HepG2 (cell line): ENCODE data around the gene ELL3. TPM values are rescaled to one million over a fixed set of nuclear protein-coding genes. Genes with fewer than 3 reads are reported as not detected.

Experiments
- KDM5A ChIP-seq: fragments of 200-600 bp; sonication (generic); IDR thresholded peaks from 2 replicates; pipeline ENCODE4 v1.7.0; 2018; ENCODE audit warnings: antibody characterized with exemption, mild to moderate bottlenecking, low read length, borderline replicate concordance
- NR2F6 ChIP-seq, 2 experiments: IDR thresholded peaks; 2 replicates each; pipeline ENCODE4 v1.6.1; 2016; ENCODE audit warnings: antibody characterized with exemption in 1 of 2, mild to moderate bottlenecking in 1 of 2
- PHB2 ChIP-seq: fragments of 450-650 bp; IDR thresholded peaks from 2 replicates; pipeline ENCODE4 v1.6.1; 2018; ENCODE audit not compliant: partially characterized antibody
- PHF5A ChIP-seq: IDR thresholded peaks from one replicate; pipeline ENCODE4 v1.6.1; 2018; ENCODE audit warnings: low read depth, missing genetic modification reagents; ENCODE audit not compliant: unreplicated experiment
- RXRA ChIP-seq: sonication (generic); formaldehyde crosslinking; IDR thresholded peaks from 2 replicates; pipeline ENCODE4 v1.5.1; 2020; ENCODE audit warnings: missing genetic modification reagents
- SRSF4 ChIP-seq: fragments of 200-400 bp; formaldehyde crosslinking; IDR thresholded peaks from one replicate; pipeline ENCODE4 v1.6.1; 2018; ENCODE audit warnings: mild to moderate bottlenecking, low read depth, low read length, moderate library complexity; ENCODE audit not compliant: poor library complexity, severe bottlenecking
- TBX3 ChIP-seq: fragments of 450-650 bp; IDR thresholded peaks from 2 replicates; pipeline ENCODE4 v1.6.1; 2017; ENCODE audit warnings: antibody characterized with exemption, mild to moderate bottlenecking, inconsistent platforms, borderline replicate concordance
- TCF12 ChIP-seq, 2 experiments: fragments of 450-650 bp in 1 of 2; sonication (generic) in 1 of 2; formaldehyde crosslinking in 1 of 2; IDR thresholded peaks; 2 replicates each; pipeline versions ENCODE4 v1.6.1 to v1.8.0; 2017 to 2022; ENCODE audit warnings: antibody characterized with exemption in 1 of 2, mild to moderate bottlenecking in 1 of 2, missing genetic modification reagents in 1 of 2, moderate library complexity in 1 of 2
- ZNF124 ChIP-seq: sonication (generic); formaldehyde crosslinking; IDR thresholded peaks from 2 replicates; pipeline ENCODE4 v1.4.0; 2020; ENCODE audit warnings: missing genetic modification reagents
- ZNF180 ChIP-seq: sonication (generic); formaldehyde crosslinking; IDR thresholded peaks from 2 replicates; pipeline ENCODE4 v1.4.0; 2020; ENCODE audit warnings: low read depth, missing genetic modification reagents, borderline replicate concordance
- ZNF543 ChIP-seq: sonication (generic); formaldehyde crosslinking; IDR thresholded peaks from 2 replicates; pipeline ENCODE4 v1.4.0; 2020; ENCODE audit warnings: mild to moderate bottlenecking, missing genetic modification reagents
- polyA plus RNA-seq, 8 experiments: library from polyadenylated mRNA; depleted of rRNA in 3 of 8; stranded (reverse) in 7 of 8; unstranded in 1 of 8; fragments of >200 nt; fragmentation: Illumina TruSeq in 4 of 8; extraction: Trizol in 4 of 8; gene quantifications; 2 replicates each; pipeline versions ENCODE4 v1.2.1 to v1.2.3, GENCODE V29; 2011 to 2016; ENCODE audit warnings: low read depth in 4 of 8, missing spikeins in 1 of 8, mixed read lengths in 1 of 8; ENCODE audit not compliant: insufficient read depth in 1 of 8
- total RNA-seq, 5 experiments: library from RNA; depleted of rRNA; stranded (reverse); fragments of >200 nt; fragmentation: Illumina TruSeq; extraction: Trizol; gene quantifications; 2 replicates each; pipeline ENCODE4 v1.2.3, GENCODE V29; 2016; ENCODE audit warnings: low read depth in 1 of 5
- TF ChIP-seq, protein P1 (sequence below): sonication (generic); formaldehyde crosslinking; IDR thresholded peaks from 2 replicates; pipeline ENCODE4 v1.4.0; 2020; ENCODE audit warnings: missing genetic modification reagents
- TF ChIP-seq, protein P2 (sequence below): sonication (generic); formaldehyde crosslinking; IDR thresholded peaks from 2 replicates; pipeline ENCODE4 v1.5.0; 2020; ENCODE audit warnings: mild to moderate bottlenecking, missing genetic modification reagents, borderline replicate concordance
- TF ChIP-seq, protein P3 (sequence below): fragments of 450-650 bp; IDR thresholded peaks from 2 replicates; pipeline ENCODE4 v1.6.1; 2016
- TF ChIP-seq, protein P4 (sequence below), 2 experiments: sonication (generic) in 1 of 2; formaldehyde crosslinking in 1 of 2; IDR thresholded peaks; 2 replicates each; pipeline versions ENCODE4 v1.4.0 to v1.6.1; 2018 to 2020; ENCODE audit warnings: missing genetic modification reagents in 2 of 2, borderline replicate concordance in 1 of 2, low read depth in 1 of 2, mild to moderate bottlenecking in 1 of 2, missing biosample characterization in 1 of 2
- TF ChIP-seq, protein P5 (sequence below): sonication (generic); formaldehyde crosslinking; IDR thresholded peaks from 2 replicates; pipeline ENCODE4 v1.8.1; 2023; ENCODE audit warnings: missing genetic modification reagents, inconsistent platforms, borderline replicate concordance
- TF ChIP-seq, protein P6 (sequence below): IDR thresholded peaks from 2 replicates; pipeline ENCODE4 v1.6.1; 2016

The ELL3 gene
- total and polyA plus RNA-seq, 2 of the 13 experiments (the other 11 are each of a cell fraction or from before 2014, with no cell fraction given) = 6.1 to 8.8 TPM

DNA sequence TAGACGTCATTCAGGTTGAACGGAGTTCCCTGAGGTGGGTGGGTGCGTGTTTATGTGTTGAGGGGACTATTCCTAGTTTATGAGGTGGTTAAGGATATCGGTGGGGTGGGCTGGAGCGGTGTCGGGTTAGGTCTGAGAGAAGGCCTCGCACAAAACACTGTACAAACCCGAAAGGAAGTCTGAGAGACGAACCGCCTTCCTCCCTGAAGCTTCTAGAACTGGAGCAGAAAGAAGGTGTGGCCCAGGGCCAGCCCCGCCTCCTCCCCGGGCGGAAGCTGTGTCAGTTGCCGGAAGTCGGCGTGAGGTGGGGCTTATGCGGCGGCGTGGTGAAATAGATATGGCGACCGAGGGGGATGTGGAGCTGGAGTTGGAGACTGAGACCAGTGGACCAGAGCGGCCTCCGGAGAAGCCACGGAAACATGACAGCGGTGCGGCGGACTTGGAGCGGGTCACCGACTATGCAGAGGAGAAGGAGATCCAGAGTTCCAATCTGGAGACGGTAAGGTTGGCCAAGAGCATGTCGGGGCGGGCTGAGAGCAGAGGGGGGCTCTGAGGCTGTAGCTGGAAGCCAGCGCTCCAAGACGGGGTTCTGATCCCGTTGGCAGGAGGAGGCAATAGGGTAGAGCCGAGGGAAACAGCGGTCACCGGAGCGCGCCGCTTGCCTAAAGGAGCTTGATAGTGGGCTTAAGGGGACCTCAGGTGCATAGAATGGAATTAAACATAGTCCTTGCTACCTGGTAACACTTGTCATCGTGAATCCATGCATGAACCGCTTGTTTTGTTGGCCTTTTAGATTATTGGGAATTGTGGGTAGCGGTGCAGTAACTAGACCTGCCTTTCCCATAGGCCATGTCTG is 23.7 kb upstream of the ELL3 start, which contains the start of gene HYPK (continued):
- no peak for TF ChIP-seq TBX3
- TF ChIP-seq, protein P1, sequence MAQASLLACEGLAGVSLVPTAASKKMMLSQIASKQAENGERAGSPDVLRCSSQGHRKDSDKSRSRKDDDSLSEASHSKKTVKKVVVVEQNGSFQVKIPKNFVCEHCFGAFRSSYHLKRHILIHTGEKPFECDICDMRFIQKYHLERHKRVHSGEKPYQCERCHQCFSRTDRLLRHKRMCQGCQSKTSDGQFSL (CRISPR knock-in tag) = no peak
- TF ChIP-seq TCF12 (IDR thresholded peaks at IDR 0.05) = no peak
- no peak for TF ChIP-seq TCF12 (CRISPR knock-in tag; IDR thresholded peaks at IDR 0.05)
- TF ChIP-seq, protein P2, sequence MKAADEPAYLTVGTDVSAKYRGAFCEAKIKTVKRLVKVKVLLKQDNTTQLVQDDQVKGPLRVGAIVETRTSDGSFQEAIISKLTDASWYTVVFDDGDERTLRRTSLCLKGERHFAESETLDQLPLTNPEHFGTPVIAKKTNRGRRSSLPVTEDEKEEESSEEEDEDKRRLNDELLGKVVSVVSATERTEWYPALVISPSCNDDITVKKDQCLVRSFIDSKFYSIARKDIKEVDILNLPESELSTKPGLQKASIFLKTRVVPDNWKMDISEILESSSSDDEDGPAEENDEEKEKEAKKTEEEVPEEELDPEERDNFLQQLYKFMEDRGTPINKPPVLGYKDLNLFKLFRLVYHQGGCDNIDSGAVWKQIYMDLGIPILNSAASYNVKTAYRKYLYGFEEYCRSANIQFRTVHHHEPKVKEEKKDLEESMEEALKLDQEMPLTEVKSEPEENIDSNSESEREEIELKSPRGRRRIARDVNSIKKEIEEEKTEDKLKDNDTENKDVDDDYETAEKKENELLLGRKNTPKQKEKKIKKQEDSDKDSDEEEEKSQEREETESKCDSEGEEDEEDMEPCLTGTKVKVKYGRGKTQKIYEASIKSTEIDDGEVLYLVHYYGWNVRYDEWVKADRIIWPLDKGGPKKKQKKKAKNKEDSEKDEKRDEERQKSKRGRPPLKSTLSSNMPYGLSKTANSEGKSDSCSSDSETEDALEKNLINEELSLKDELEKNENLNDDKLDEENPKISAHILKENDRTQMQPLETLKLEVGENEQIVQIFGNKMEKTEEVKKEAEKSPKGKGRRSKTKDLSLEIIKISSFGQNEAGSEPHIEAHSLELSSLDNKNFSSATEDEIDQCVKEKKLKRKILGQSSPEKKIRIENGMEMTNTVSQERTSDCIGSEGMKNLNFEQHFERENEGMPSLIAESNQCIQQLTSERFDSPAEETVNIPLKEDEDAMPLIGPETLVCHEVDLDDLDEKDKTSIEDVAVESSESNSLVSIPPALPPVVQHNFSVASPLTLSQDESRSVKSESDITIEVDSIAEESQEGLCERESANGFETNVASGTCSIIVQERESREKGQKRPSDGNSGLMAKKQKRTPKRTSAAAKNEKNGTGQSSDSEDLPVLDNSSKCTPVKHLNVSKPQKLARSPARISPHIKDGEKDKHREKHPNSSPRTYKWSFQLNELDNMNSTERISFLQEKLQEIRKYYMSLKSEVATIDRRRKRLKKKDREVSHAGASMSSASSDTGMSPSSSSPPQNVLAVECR = peak; percentile 85; the same call in 1 of the 2 replicates
- TF ChIP-seq KDM5A = peak; percentile 73
- TF ChIP-seq, protein P3, sequence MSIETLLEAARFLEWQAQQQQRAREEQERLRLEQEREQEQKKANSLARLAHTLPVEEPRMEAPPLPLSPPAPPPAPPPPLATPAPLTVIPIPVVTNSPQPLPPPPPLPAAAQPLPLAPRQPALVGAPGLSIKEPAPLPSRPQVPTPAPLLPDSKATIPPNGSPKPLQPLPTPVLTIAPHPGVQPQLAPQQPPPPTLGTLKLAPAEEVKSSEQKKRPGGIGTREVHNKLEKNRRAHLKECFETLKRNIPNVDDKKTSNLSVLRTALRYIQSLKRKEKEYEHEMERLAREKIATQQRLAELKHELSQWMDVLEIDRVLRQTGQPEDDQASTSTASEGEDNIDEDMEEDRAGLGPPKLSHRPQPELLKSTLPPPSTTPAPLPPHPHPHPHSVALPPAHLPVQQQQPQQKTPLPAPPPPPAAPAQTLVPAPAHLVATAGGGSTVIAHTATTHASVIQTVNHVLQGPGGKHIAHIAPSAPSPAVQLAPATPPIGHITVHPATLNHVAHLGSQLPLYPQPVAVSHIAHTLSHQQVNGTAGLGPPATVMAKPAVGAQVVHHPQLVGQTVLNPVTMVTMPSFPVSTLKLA = peak; percentile 37; the same call in 1 of the 2 replicates
- TF ChIP-seq ZNF124 = no peak
- no peak for TF ChIP-seq ZNF543 (CRISPR knock-in tag)
- no peak for TF ChIP-seq SRSF4
- TF ChIP-seq RXRA (CRISPR knock-in tag) = peak; percentile 40; the same call in 1 of the 2 replicates
- TF ChIP-seq, protein P4, sequence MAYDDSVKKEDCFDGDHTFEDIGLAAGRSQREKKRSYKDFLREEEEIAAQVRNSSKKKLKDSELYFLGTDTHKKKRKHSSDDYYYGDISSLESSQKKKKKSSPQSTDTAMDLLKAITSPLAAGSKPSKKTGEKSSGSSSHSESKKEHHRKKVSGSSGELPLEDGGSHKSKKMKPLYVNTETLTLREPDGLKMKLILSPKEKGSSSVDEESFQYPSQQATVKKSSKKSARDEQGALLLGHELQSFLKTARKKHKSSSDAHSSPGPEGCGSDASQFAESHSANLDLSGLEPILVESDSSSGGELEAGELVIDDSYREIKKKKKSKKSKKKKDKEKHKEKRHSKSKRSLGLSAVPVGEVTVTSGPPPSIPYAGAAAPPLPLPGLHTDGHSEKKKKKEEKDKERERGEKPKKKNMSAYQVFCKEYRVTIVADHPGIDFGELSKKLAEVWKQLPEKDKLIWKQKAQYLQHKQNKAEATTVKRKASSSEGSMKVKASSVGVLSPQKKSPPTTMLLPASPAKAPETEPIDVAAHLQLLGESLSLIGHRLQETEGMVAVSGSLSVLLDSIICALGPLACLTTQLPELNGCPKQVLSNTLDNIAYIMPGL (CRISPR knock-in tag; IDR thresholded peaks at IDR 0.05; ENCODE audit: borderline replicate concordance in 1 of 2, low read depth in 1 of 2) = peak; percentile 79 to 81; a peak in 2 of 4 replicates
- no peak for TF ChIP-seq NR2F6 (IDR thresholded peaks at IDR 0.05)
- 0 out of 2 replicates have a peak, but pooled peaks have one; percentile 8 for TF ChIP-seq NR2F6 (CRISPR knock-in tag; IDR thresholded peaks at IDR 0.05)
- TF ChIP-seq, protein P5, sequence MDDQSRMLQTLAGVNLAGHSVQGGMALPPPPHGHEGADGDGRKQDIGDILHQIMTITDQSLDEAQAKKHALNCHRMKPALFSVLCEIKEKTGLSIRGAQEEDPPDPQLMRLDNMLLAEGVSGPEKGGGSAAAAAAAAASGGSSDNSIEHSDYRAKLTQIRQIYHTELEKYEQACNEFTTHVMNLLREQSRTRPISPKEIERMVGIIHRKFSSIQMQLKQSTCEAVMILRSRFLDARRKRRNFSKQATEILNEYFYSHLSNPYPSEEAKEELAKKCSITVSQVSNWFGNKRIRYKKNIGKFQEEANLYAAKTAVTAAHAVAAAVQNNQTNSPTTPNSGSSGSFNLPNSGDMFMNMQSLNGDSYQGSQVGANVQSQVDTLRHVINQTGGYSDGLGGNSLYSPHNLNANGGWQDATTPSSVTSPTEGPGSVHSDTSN (CRISPR knock-in tag) = no peak
- peak; percentile 74 for TF ChIP-seq PHF5A (CRISPR knock-in tag)
- TF ChIP-seq PHB2 = no peak
- TF ChIP-seq ZNF180 (CRISPR knock-in tag) = no peak
- TF ChIP-seq, protein P6, sequence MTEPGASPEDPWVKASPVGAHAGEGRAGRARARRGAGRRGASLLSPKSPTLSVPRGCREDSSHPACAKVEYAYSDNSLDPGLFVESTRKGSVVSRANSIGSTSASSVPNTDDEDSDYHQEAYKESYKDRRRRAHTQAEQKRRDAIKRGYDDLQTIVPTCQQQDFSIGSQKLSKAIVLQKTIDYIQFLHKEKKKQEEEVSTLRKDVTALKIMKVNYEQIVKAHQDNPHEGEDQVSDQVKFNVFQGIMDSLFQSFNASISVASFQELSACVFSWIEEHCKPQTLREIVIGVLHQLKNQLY (CRISPR knock-in tag) = no peak
